SU-DHL-6 (cell line): ENCODE results near the gene MAP3K4.

ENCODE experiments used
- CTCF ChIP-seq: fragments of 200-600 bp; sonication (generic); IDR thresholded peaks from one replicate; pipeline ENCODE4 v1.5.1; 2017; ENCODE audit warnings: antibody characterized with exemption, mild to moderate bottlenecking, low read length, moderate library complexity; ENCODE audit not compliant: insufficient read depth, poor library complexity, severe bottlenecking
- EZH2phosphoT487 ChIP-seq: fragments of 200-600 bp; sonication (generic), shearing (Covaris generic); conservative IDR thresholded peaks from 2 replicates; pipeline ENCODE4 v1.6.1; 2018; ENCODE audit warnings: mild to moderate bottlenecking, antibody characterized with exemption, low read length, moderate library complexity, mixed read lengths

GRCh38 chr6:161150136-161150535 lies 158.6 kb downstream of the MAP3K4 start:
- no peak for TF ChIP-seq CTCF
- no peak for TF ChIP-seq EZH2phosphoT487
